Esophagus squamous epithelium (tissue), 5 donors: ENCODE measurements around the gene POLE2. TPM values are rescaled to one million over a fixed set of nuclear protein-coding genes. Genes with fewer than 3 reads are reported as not detected.

Experiments
- DNase-seq: peaks from one replicate; lab custom pipeline; 2025; lab: John Stamatoyannopoulos, UW
- H3K27ac ChIP-seq, 4 donors: fragments of 200-600 bp; sonication (generic); one replicate each; pipeline ENCODE4 v1.5.1; 2016 to 2019; ENCODE audit warnings: mild to moderate bottlenecking in 1 of 4
- H3K27me3 ChIP-seq, 4 donors: fragments of 200-600 bp; sonication (generic); 1 replicate in 3 of 4; 2 replicates in 1 of 4; pipeline versions ENCODE4 v1.5.1 to v1.6.0; 2017 to 2021; ENCODE audit warnings: antibody characterized with exemption in 1 of 4
- H3K36me3 ChIP-seq, 3 donors: fragments of 200-600 bp; sonication (generic); one replicate each; pipeline ENCODE4 v1.5.1; 2016 to 2019
- H3K4me1 ChIP-seq, 3 donors: fragments of 200-600 bp; sonication (generic); one replicate each; pipeline ENCODE4 v1.5.1; 2017 to 2019
- H3K4me3 ChIP-seq, 4 donors: fragments of 200-600 bp; sonication (generic); 1 replicate in 3 of 4; 2 replicates in 1 of 4; pipeline ENCODE4 v1.5.1; 2016 to 2019; ENCODE audit warnings: mild to moderate bottlenecking in 2 of 4, moderate library complexity in 1 of 4
- H3K9me3 ChIP-seq, 3 donors: fragments of 200-600 bp; sonication (generic); one replicate each; pipeline ENCODE4 v1.5.1; 2016 to 2019
- POLR2A ChIP-seq, 4 donors: fragments of 450-650 bp; IDR thresholded peaks; one replicate each; pipeline ENCODE4 v1.6.1; 2017; ENCODE audit warnings: antibody characterized with exemption in 4 of 4, mild to moderate bottlenecking in 4 of 4, moderate library complexity in 3 of 4
- WGBS, 2 donors: methylation state at CpG; one replicate each; pipeline ENCODE4 v1.1.5; 2018; 5-methylcytosine and 5-hydroxymethylcytosine counted together
- intact Hi-C: fragments of 100-400 bp; cut with DNase I; formaldehyde crosslinking; loops from one replicate; pipeline ENCODE4 v1.15.0; 2022
- total RNA-seq, 4 donors: library from RNA; depleted of rRNA; stranded (reverse); fragments of >200 nt; gene quantifications; one replicate each; pipeline ENCODE4 v1.1.0, GENCODE V29; 2016
- TF ChIP-seq, protein P1 (sequence below), 6 experiments: fragments of 450-650 bp in 4 of 6; fragments of 200-600 bp in 2 of 6; sonication (generic) in 2 of 6; IDR thresholded peaks; one replicate each; pipeline ENCODE4 v1.5.1; 2016 to 2019; ENCODE audit warnings: antibody characterized with exemption in 6 of 6, mild to moderate bottlenecking in 4 of 6, moderate library complexity in 4 of 6
- donor health status: DM: yes; HTN: yes; CAD: no.

The POLE2 gene
- total RNA-seq, 4 donors from 2014 or later = 7.9 to 23.5 (median 13.2) TPM

DNA sequence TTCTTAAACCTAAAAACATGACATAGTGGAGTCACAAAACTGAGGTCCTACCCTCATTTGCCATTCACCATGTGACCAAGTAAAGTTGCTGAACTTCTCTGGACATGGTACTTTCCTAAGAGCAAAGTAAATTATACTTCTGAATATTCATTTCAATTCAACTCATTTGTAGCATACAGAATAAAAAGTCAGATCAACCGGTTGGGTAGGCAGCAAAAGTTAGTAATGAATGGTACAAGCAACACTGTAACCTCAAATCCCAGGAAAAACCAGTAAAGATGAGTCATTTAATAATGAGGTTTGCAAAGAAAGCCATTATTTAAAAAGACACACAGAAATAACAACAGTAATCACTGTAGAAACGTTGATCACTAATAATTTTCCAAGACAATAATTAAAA, 8.7 kb downstream of the POLE2 start:
- Histone ChIP-seq H3K9me3 (no peaks in the 10 kb centered on the region), H3K4me1 (peaks cover 0 to 28% (median 0%) of the 10 kb centered on the region in 3 donors), H3K36me3 (peaks cover 0 to 19% (median 0%) of the 10 kb centered on the region in 3 donors), H3K27ac (peak overlapping the region in 3 of 4 donors; percentile 36 to 68 (median 66)), H3K27me3 (no peaks in the 10 kb centered on the region), H3K4me3 (no peak overlapping the region)
- TF ChIP-seq, protein P1, sequence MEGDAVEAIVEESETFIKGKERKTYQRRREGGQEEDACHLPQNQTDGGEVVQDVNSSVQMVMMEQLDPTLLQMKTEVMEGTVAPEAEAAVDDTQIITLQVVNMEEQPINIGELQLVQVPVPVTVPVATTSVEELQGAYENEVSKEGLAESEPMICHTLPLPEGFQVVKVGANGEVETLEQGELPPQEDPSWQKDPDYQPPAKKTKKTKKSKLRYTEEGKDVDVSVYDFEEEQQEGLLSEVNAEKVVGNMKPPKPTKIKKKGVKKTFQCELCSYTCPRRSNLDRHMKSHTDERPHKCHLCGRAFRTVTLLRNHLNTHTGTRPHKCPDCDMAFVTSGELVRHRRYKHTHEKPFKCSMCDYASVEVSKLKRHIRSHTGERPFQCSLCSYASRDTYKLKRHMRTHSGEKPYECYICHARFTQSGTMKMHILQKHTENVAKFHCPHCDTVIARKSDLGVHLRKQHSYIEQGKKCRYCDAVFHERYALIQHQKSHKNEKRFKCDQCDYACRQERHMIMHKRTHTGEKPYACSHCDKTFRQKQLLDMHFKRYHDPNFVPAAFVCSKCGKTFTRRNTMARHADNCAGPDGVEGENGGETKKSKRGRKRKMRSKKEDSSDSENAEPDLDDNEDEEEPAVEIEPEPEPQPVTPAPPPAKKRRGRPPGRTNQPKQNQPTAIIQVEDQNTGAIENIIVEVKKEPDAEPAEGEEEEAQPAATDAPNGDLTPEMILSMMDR (IDR thresholded peaks at IDR 0.05) = no peak
- TF ChIP-seq POLR2A (IDR thresholded peaks at IDR 0.05) = no peak
- WGBS, 2 donors = 27 to 36% methylated on average over 2 of the region's 2 CpGs
- intact Hi-C loops = no loop called here
- DNase-seq = no peak

GRCh38 chr14:49677643-49678042, 10.4 kb downstream of the POLE2 start:
- TF ChIP-seq POLR2A (IDR thresholded peaks at IDR 0.05) = no peak
- TF ChIP-seq, protein P1 (IDR thresholded peaks at IDR 0.05) = no peak
- Histone ChIP-seq H3K4me3 (no peak overlapping the region), H3K9me3 (no peaks in the 10 kb centered on the region), H3K36me3 (peaks cover 0 to 13% (median 0%) of the 10 kb centered on the region in 3 donors), H3K27ac (no peak overlapping the region), H3K4me1 (peaks cover 0 to 28% (median 0%) of the 10 kb centered on the region in 3 donors), H3K27me3 (no peaks in the 10 kb centered on the region)
- intact Hi-C loops = no loop called here
- WGBS, 2 donors = 96 to 100% methylated on average over 3 to 4 of the region's 4 CpGs
- no peak for DNase-seq

DNA sequence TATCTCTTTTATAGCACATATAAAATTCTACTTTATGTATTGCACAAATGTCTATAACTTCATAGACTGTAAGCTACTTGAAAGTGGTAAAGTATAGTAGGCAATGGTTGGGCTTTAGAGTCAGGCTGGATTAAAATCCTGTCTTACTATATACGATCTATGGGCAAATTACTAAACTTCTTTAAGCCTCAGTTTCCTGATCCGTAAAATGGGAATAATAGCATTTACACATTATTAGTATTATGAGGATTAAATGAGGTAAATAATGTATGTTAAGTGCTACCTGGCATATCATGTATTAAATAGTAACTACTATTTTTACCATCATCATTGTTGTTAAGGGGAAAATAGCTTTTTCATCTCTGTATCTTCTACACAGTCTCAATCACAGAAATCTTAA, 14.4 kb downstream of the POLE2 start:
- WGBS, 2 donors = 86 to 95% methylated on average over 2 of the region's 2 CpGs
- intact Hi-C loops = no loop called here
- Histone ChIP-seq H3K4me1 (peaks cover 0 to 13% (median 0%) of the 10 kb centered on the region in 3 donors), H3K9me3 (no peaks in the 10 kb centered on the region), H3K36me3 (peaks cover 0 to 6% (median 0%) of the 10 kb centered on the region in 3 donors), H3K27ac (no peak overlapping the region), H3K4me3 (no peak overlapping the region), H3K27me3 (no peaks in the 10 kb centered on the region)
- DNase-seq = no peak
- no peak for TF ChIP-seq POLR2A (IDR thresholded peaks at IDR 0.05)
- TF ChIP-seq, protein P1 (IDR thresholded peaks at IDR 0.05) = no peak

DNA sequence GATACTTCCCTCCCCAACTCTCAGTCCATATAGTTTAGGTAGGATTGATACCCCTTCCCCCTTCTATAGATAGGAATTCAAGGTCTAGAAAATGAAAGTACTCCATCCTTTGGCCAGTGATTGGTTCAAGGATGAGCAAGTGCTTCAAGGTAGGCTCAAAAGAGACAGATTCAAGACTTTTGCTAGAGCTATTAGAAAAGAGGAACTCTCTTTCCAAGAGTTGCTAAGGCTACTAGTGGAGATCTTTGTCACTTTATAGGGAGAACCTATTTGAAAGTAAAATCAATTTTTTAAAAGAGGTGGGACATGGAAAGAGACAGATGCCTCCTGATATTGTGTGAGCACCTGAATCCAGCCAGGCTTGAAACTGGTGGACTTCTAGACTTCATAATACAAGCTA, 17.5 kb downstream of the POLE2 start:
- no peak for DNase-seq
- intact Hi-C loops = no loop called here

More for the DNA sequence above, 17.5 kb downstream of the POLE2 start:
- H3K36me3 ChIP-seq = no peaks in the 10 kb centered on the region
- no peak overlapping the region for H3K27ac ChIP-seq
- H3K4me3 ChIP-seq = no peak overlapping the region
- TF ChIP-seq, protein P1 (IDR thresholded peaks at IDR 0.05) = no peak
- TF ChIP-seq POLR2A (IDR thresholded peaks at IDR 0.05) = no peak
- H3K9me3 ChIP-seq = no peaks in the 10 kb centered on the region
- no peaks in the 10 kb centered on the region for H3K4me1 ChIP-seq
- H3K27me3 ChIP-seq = no peaks in the 10 kb centered on the region
